ENCODE measurements around the gene TBC1D4. TPM values are rescaled to one million over a fixed set of nuclear protein-coding genes. Genes with fewer than 3 reads are reported as not detected.

TBC1D4 gene
- total RNA-seq, 4 donors from 2014 or later = 14.9 to 20.8 (median 16.6) TPM

- no peak overlapping the region for H3K4me3 ChIP-seq
- no peaks in the 10 kb centered on the region for H3K4me1 ChIP-seq
- no peak for DNase-seq
- TF ChIP-seq POLR2A (IDR thresholded peaks at IDR 0.05) = no peak
- no peak for TF ChIP-seq CTCF (IDR thresholded peaks at IDR 0.05)
- no peak overlapping the region for H3K27ac ChIP-seq
- 68 to 80% methylated on average over 4 of the region's 4 CpGs for WGBS, 2 donors
- H3K36me3 ChIP-seq = peaks cover 0 to 50% (median 0%) of the 10 kb centered on the region in 3 donors
- H3K9me3 ChIP-seq = no peaks in the 10 kb centered on the region
- intact Hi-C loops (cut with DNase I) = no loop called here
- H3K27me3 ChIP-seq = no peaks in the 10 kb centered on the region
Measured at GRCh38 chr13:75299913-75300862, 181.8 kb downstream of the TBC1D4 start.

GRCh38 chr13:75299246-75299645, 182.7 kb downstream of the TBC1D4 start:
- TF ChIP-seq POLR2A (IDR thresholded peaks at IDR 0.05) (no peak), CTCF (IDR thresholded peaks at IDR 0.05) (no peak)
- no peak for DNase-seq
- Histone ChIP-seq H3K4me1 (no peaks in the 10 kb centered on the region), H3K27me3 (no peaks in the 10 kb centered on the region), H3K9me3 (no peaks in the 10 kb centered on the region), H3K4me3 (no peak overlapping the region), H3K27ac (no peak overlapping the region), H3K36me3 (peaks cover 0 to 51% (median 0%) of the 10 kb centered on the region in 3 donors)
- 65 to 79% methylated on average over 2 to 5 of the region's 5 CpGs for WGBS, 2 donors
- intact Hi-C loops (cut with DNase I) = no loop called here

GRCh38 chr13:75296641-75297040, 185.3 kb downstream of the TBC1D4 start:
- Histone ChIP-seq H3K27me3 (no peaks in the 10 kb centered on the region), H3K4me1 (no peaks in the 10 kb centered on the region), H3K4me3 (no peak overlapping the region), H3K9me3 (no peaks in the 10 kb centered on the region), H3K36me3 (peaks cover 0 to 51% (median 0%) of the 10 kb centered on the region in 3 donors), H3K27ac (no peak overlapping the region)
- 68 to 84% methylated on average over 1 of the region's 1 CpG for WGBS, 2 donors
- DNase-seq = no peak
- intact Hi-C loops (cut with DNase I) = no loop called here
- TF ChIP-seq POLR2A (IDR thresholded peaks at IDR 0.05) = no peak
- no peak for TF ChIP-seq CTCF (IDR thresholded peaks at IDR 0.05)

- intact Hi-C loops (cut with DNase I) = no loop called here
- no peak for DNase-seq
- H3K4me1 ChIP-seq = no peaks in the 10 kb centered on the region
- TF ChIP-seq CTCF (IDR thresholded peaks at IDR 0.05) (no peak), POLR2A (IDR thresholded peaks at IDR 0.05) (no peak)
- H3K27me3 ChIP-seq = no peaks in the 10 kb centered on the region
- no peak overlapping the region for H3K27ac ChIP-seq
- H3K4me3 ChIP-seq = no peak overlapping the region
- no peaks in the 10 kb centered on the region for H3K9me3 ChIP-seq
- H3K36me3 ChIP-seq = peaks cover 0 to 59% (median 0%) of the 10 kb centered on the region in 3 donors
- WGBS, 2 donors = 56 to 69% methylated on average over 3 of the region's 3 CpGs
Measured at GRCh38 chr13:75295201-75295600, 186.8 kb downstream of the TBC1D4 start.

GRCh38 chr13:75294110-75294509, 187.9 kb downstream of the TBC1D4 start:
- H3K36me3 ChIP-seq = peaks cover 0 to 55% (median 0%) of the 10 kb centered on the region in 3 donors
- TF ChIP-seq POLR2A (IDR thresholded peaks at IDR 0.05) (no peak), CTCF (IDR thresholded peaks at IDR 0.05) (no peak)
- intact Hi-C loops (cut with DNase I) = no loop called here
- H3K9me3 ChIP-seq = no peaks in the 10 kb centered on the region
- no peak overlapping the region for H3K4me3 ChIP-seq
- H3K27me3 ChIP-seq = no peaks in the 10 kb centered on the region
- H3K4me1 ChIP-seq = no peaks in the 10 kb centered on the region
- DNase-seq = no peak
- no peak overlapping the region for H3K27ac ChIP-seq

All from esophagus squamous epithelium (tissue), 5 donors.